Subcutaneous adipose tissue (tissue), 4 donors: ENCODE measurements around the gene PACS2. TPM values are rescaled to one million over a fixed set of nuclear protein-coding genes. Genes with fewer than 3 reads are reported as not detected.

Experiments
- CTCF ChIP-seq: fragments of 450-650 bp; IDR thresholded peaks from one replicate; pipeline ENCODE4 v1.5.1; 2016; ENCODE audit warnings: low read depth, mild to moderate bottlenecking, control low read depth, antibody characterized with exemption, moderate library complexity
- total RNA-seq, 4 donors: library from RNA; depleted of rRNA; stranded (reverse); fragments of >200 nt; gene quantifications; one replicate each; pipeline ENCODE4 v1.1.0, GENCODE V29; 2016

PACS2 gene
- total RNA-seq, 4 donors from 2014 or later = 37.2 to 124 (median 57.8) TPM

GRCh38 chr14:105446971-105447370 lies 132.4 kb downstream of the PACS2 start:
- TF ChIP-seq CTCF = no peak

Other genes starting within 250 kb of the PACS2 start
- gene GPR132, start 249.3 kb upstream of the PACS2 start, total RNA-seq = 1 to 10 TPM; 1.3 to 5.5 (median 3.3) TPM
- 10 to 100 TPM in 1 of 4 donors, 1 to 10 TPM in 3; 2.5 to 16.2 (median 4.9) TPM for gene JAG2, start 146.0 kb upstream of the PACS2 start, total RNA-seq
- gene NUDT14, start 133.4 kb upstream of the PACS2 start, total RNA-seq = 10 to 100 TPM in 2 of 4 donors, 1 to 10 TPM in 2; 8.0 to 20.2 (median 13.2) TPM
- gene BTBD6, start 66.2 kb upstream of the PACS2 start, total RNA-seq = 100 to 1,000 TPM in 2 of 4 donors, 10 to 100 TPM in 2; 55.4 to 229 (median 79.0) TPM
- 10 to 100 TPM; 19.7 to 76.1 (median 22.5) TPM for gene BRF1, start 13.7 kb upstream of the PACS2 start, total RNA-seq
- gene TEX22, start 83.8 kb downstream of the PACS2 start, total RNA-seq = 1 to 10 TPM in 1 of 4 donors, not detected in 3; 1.3 TPM
- 10 to 100 TPM; 34.3 to 75.0 (median 49.2) TPM for gene MTA1, start 105.1 kb downstream of the PACS2 start, total RNA-seq
- gene CRIP2, start 160.1 kb downstream of the PACS2 start, total RNA-seq = 10 to 100 TPM; 24.1 to 84.0 (median 44.6) TPM
- gene CRIP1, start 172.1 kb downstream of the PACS2 start, total RNA-seq = 10 to 100 TPM in 3 of 4 donors, 1 to 10 TPM in 1; 10.0 to 41.8 (median 28.1) TPM
- gene TEDC1, start 176.5 kb downstream of the PACS2 start, total RNA-seq = 1 to 10 TPM; 1.3 to 3.5 (median 2.1) TPM
- 1 to 10 TPM; 1.3 to 3.6 (median 2.0) TPM for gene TMEM121, start 211.8 kb downstream of the PACS2 start, total RNA-seq